ENCODE measurements around the gene LRRC10B. TPM values are rescaled to one million over a fixed set of nuclear protein-coding genes. Genes with fewer than 3 reads are reported as not detected.

Gene LRRC10B
- total RNA-seq, 1 experiment from 2014 or later = not detected

DNA sequence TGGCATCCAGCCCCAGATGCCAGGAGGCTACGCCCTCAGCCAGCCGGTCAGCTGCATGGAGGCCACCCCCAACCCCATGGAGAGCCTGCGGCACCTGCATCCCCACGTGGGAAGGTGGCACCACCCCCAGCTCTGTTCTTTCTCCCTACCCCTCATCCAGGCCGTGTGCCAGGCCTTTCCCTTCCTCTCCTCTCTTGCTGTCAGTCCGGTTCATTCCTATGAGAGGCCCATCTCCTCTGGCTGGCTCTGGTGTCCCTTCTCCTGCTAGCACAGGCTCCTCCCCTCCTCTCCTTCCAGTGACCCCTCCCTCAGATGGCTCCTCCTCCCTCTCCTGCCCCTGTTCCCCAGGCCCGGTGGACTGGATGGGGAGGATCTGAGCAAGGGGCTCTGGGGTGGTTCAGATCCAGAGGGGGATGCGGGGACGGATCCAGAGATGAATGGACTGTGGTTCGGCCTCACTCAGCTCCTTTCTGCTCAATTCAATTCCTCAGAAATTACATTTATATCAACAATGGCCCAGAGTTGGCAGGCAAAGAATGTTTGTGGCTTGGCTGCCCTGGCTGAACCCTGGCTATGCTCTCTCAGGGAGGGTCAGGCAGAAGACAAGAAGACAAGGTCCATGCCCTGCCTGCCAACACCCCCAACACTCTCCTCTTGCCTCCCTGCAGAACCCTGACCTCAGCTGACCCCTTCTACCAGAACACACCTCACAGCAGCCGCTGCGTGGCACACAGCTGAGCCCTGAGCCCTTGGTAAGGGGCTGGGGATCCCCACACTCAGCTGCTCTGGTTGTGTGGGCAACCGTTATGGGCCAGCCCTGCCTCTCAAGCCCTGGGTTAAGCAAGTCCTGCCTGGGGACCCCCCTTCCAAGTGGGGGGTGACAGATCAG is 18.5 kb upstream of the LRRC10B start:
- H3K36me3 ChIP-seq (ENCODE audit: control insufficient read depth in 1 of 2, insufficient read depth in 2 of 2, low read length in 2 of 2) = no peaks in the 10 kb centered on the region
- peak; percentile 44 for ATAC-seq
- no peak overlapping the region for H3K9ac ChIP-seq (ENCODE audit: low read length)
- H3K4me1 ChIP-seq (ENCODE audit: control insufficient read depth in 1 of 2, insufficient read depth in 2 of 2, low read length in 2 of 2) = 0 out of 4 replicates have a peak, but pooled peaks cover 0 to 4% of the 10 kb centered on the region in 2 experiments
- ChIA-PET RAD21 (ENCODE audit: low non-redundant PET in 1 of 2, low total read pairs in 2 of 2, uncharacterized antibody in 2 of 2, unreplicated experiment in 2 of 2) (no interaction called here), CTCF (interaction anchor here (1.0 kb wide), 1 partner anchor 8 kb away, joined by 3 read pairs; no protein-coding TSS in a partner anchor), POLR2A (no interaction called here)
- no peaks in the 10 kb centered on the region for H3K9me2 ChIP-seq (ENCODE audit: insufficient read depth)
- H3K9me3 ChIP-seq (ENCODE audit: control insufficient read depth in 1 of 2, insufficient read depth in 1 of 2, low read depth in 1 of 2, low read length in 2 of 2) = no peaks in the 10 kb centered on the region; a peak in 1 of 4 replicates
- no peaks in the 10 kb centered on the region for H3K79me2 ChIP-seq (ENCODE audit: insufficient read depth, low read length)
- H3K27ac ChIP-seq (ENCODE audit: low read depth, low read length) = no peak overlapping the region
- no peak for DNase-seq (ENCODE audit: low read depth, low spot score)
- no peaks in the 10 kb centered on the region for H4K20me1 ChIP-seq (ENCODE audit: insufficient read depth)
- H3K27me3 ChIP-seq (ENCODE audit: insufficient read depth, low read length) = no peaks in the 10 kb centered on the region
- no peak overlapping the region for H2AFZ ChIP-seq (ENCODE audit: low read depth, low read length, poor library complexity, severe bottlenecking)
- TF ChIP-seq JUND (IDR thresholded peaks at IDR 0.05) (no peak), SP1 (IDR thresholded peaks at IDR 0.05; ENCODE audit: low read depth) (no peak), CEBPB (IDR thresholded peaks at IDR 0.05; ENCODE audit: low read depth) (no peak), EGR1 (IDR thresholded peaks at IDR 0.05; ENCODE audit: low read depth) (no peak), YY1 (IDR thresholded peaks at IDR 0.05; ENCODE audit: extremely low read depth, insufficient replicate concordance, low read depth, low read length) (no peak), TCF7L2 (IDR thresholded peaks at IDR 0.05; ENCODE audit: borderline replicate concordance, extremely low read depth, insufficient read depth, insufficient read length) (no peak), RAD21 (IDR thresholded peaks at IDR 0.05; ENCODE audit: low read depth) (no peak), ELF1 (IDR thresholded peaks at IDR 0.05; ENCODE audit: borderline replicate concordance, low read depth) (no peak), EZH2 (IDR thresholded peaks at IDR 0.05) (no peak), EZH2phosphoT487 (IDR thresholded peaks at IDR 0.05; ENCODE audit: borderline replicate concordance) (no peak), POLR2A (IDR thresholded peaks at IDR 0.05; ENCODE audit: borderline replicate concordance, extremely low read depth, insufficient read depth, insufficient read length) (no peak), SIN3A (IDR thresholded peaks at IDR 0.05; ENCODE audit: low read depth) (no peak)
- TF ChIP-seq, protein P1, sequence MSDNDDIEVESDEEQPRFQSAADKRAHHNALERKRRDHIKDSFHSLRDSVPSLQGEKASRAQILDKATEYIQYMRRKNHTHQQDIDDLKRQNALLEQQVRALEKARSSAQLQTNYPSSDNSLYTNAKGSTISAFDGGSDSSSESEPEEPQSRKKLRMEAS (IDR thresholded peaks at IDR 0.05) = no peak
- intact Hi-C loops (cut with micrococcal nuclease) = no loop called here
- no peak overlapping the region for H3K4me2 ChIP-seq (ENCODE audit: low read length)
- no peak overlapping the region for H3K4me3 ChIP-seq (replicated peaks in 1 of 2; ENCODE audit: low read depth in 1 of 2, low read length in 2 of 2)
- no TSS peak for BruUV-seq (replicated peaks)

Data from HCT116 (cell line).